Cardiac muscle cell (in vitro differentiated cells and primary cell): Measurements from ENCODE around the gene RABGAP1. TPM values are rescaled to one million over a fixed set of nuclear protein-coding genes. Genes with fewer than 3 reads are reported as not detected.

ENCODE experiments used
- DNase-seq, 2 donors: peaks; one replicate each; pipeline versions ENCODE4 v3.0.0 to v3.0.0-alpha.2; 2010 to 2017; ENCODE audit warnings: low read depth in 1 of 2, low spot score in 1 of 2
- H3K27ac ChIP-seq: fragments of 200-600 bp; sonication (generic); 2 replicates; pipeline ENCODE4 v1.5.1; 2016
- H3K27me3 ChIP-seq: fragments of 200-600 bp; sonication (generic); 2 replicates; pipeline ENCODE4 v1.6.0; 2016; ENCODE audit warnings: control low read depth
- H3K36me3 ChIP-seq: fragments of 200-600 bp; sonication (generic); 2 replicates; pipeline ENCODE4 v1.5.1; 2016; ENCODE audit warnings: control low read depth
- H3K4me1 ChIP-seq: fragments of 200-600 bp; sonication (generic); 2 replicates; pipeline ENCODE4 v1.8.1; 2017; ENCODE audit warnings: low read depth, mild to moderate bottlenecking, mixed run types
- H3K4me3 ChIP-seq: fragments of 200-600 bp; sonication (generic); 2 replicates; pipeline ENCODE4 v1.5.1; 2016; ENCODE audit warnings: mild to moderate bottlenecking
- H3K9me3 ChIP-seq: fragments of 200-600 bp; sonication (generic); 2 replicates; pipeline ENCODE4 v1.5.1; 2017; ENCODE audit warnings: low read depth, mild to moderate bottlenecking, control low read depth
- CTCF ChIP-seq: IDR thresholded peaks from 2 replicates; pipeline ENCODE4 v1.5.1; 2012; ENCODE audit warnings: low read depth, mild to moderate bottlenecking, low read length
- polyA plus RNA-seq: library from polyadenylated mRNA; unstranded; fragments of >200 nt; fragmentation: Nextera tagmentation; extraction: Ambion mirVana; gene quantifications from 2 replicates; pipeline ENCODE4 v1.2.1, GENCODE V29; 2016
- total RNA-seq: library from RNA; depleted of rRNA; stranded (reverse); fragments of >200 nt; gene quantifications from 2 replicates; pipeline ENCODE4 v1.2.3, GENCODE V29; 2016

Gene RABGAP1
- total and polyA plus RNA-seq, 2 experiments from 2014 or later: 37.4 to 44.4 TPM

- DNase-seq: no peak
- peaks cover 16% of the 10 kb centered on the region for H3K4me1 ChIP-seq
Observed at GRCh38 chr9:123120131-123120530, 179.3 kb downstream of the RABGAP1 start.

GRCh38 chr9:123120953-123121352 is 180.1 kb downstream of the RABGAP1 start:
- Histone ChIP-seq H3K4me1 (peaks cover 16% of the 10 kb centered on the region), H3K27ac (no peak overlapping the region), H3K9me3 (no peaks in the 10 kb centered on the region), H3K4me3 (no peak overlapping the region), H3K27me3 (no peaks in the 10 kb centered on the region), H3K36me3 (no peaks in the 10 kb centered on the region)
- no peak for DNase-seq
- no peak for TF ChIP-seq CTCF

More at GRCh38 chr9:123120131-123120530, 179.3 kb downstream of the RABGAP1 start:
- Histone ChIP-seq H3K36me3 (peaks cover 4% of the 10 kb centered on the region), H3K27ac (no peak overlapping the region), H3K9me3 (no peaks in the 10 kb centered on the region), H3K27me3 (no peaks in the 10 kb centered on the region), H3K4me3 (no peak overlapping the region)
- TF ChIP-seq CTCF: no peak

- TF ChIP-seq CTCF: no peak
- peaks cover 16% of the 10 kb centered on the region for H3K4me1 ChIP-seq
- no peaks in the 10 kb centered on the region for H3K36me3 ChIP-seq
- DNase-seq: no peak
- no peak overlapping the region for H3K4me3 ChIP-seq
- H3K27ac ChIP-seq: no peak overlapping the region
- H3K27me3 ChIP-seq: no peaks in the 10 kb centered on the region
- H3K9me3 ChIP-seq: no peaks in the 10 kb centered on the region
Observed at GRCh38 chr9:123121457-123121856, 180.6 kb downstream of the RABGAP1 start.

- Histone ChIP-seq H3K27me3 (no peaks in the 10 kb centered on the region), H3K27ac (no peak overlapping the region), H3K4me3 (no peak overlapping the region), H3K9me3 (no peaks in the 10 kb centered on the region), H3K36me3 (peaks cover 9% of the 10 kb centered on the region), H3K4me1 (peaks cover 13% of the 10 kb centered on the region)
- no peak for DNase-seq
- no peak for TF ChIP-seq CTCF
Observed at GRCh38 chr9:123127512-123128075, 186.8 kb downstream of the RABGAP1 start.

GRCh38 chr9:123128591-123128990 is 187.8 kb downstream of the RABGAP1 start:
- Histone ChIP-seq H3K4me1 (peaks cover 9% of the 10 kb centered on the region), H3K9me3 (no peaks in the 10 kb centered on the region), H3K4me3 (no peak overlapping the region), H3K36me3 (peaks cover 11% of the 10 kb centered on the region), H3K27me3 (no peaks in the 10 kb centered on the region), H3K27ac (no peak overlapping the region)
- TF ChIP-seq CTCF: no peak
- no peak for DNase-seq
